HG03439 (cell line): ENCODE data around the gene TBCD.

Source experiments
- ATAC-seq: cut with Tn5 transposase; IDR thresholded peaks from one replicate; pipeline ENCODE4 v1.9.1; 2021; ENCODE audit warnings: mild to moderate bottlenecking, moderate library complexity; ENCODE audit not compliant: unreplicated experiment

Gene TBCD

DNA sequence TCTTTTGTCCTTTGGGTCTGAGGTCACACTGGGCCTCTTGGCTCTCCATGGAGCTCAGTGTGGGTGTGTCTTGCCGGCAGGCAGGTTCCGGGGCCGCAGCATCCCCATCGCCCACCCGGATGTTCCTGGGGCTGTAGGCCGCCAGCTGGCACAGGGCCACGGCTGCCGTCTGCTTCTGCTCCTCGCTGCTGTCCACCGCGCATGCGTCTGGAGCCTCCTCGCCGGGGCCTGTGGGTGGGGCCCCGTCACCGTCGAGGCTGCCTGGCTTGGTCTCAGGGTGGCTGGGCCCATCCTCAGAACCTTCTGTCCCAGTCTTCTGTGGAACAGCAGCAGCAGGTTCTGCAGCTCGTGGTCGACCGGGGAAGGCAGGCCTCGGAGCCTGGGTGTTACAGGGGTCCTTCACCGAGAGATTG, 78.4 kb downstream of the TBCD start:
- no peak for ATAC-seq

DNA sequence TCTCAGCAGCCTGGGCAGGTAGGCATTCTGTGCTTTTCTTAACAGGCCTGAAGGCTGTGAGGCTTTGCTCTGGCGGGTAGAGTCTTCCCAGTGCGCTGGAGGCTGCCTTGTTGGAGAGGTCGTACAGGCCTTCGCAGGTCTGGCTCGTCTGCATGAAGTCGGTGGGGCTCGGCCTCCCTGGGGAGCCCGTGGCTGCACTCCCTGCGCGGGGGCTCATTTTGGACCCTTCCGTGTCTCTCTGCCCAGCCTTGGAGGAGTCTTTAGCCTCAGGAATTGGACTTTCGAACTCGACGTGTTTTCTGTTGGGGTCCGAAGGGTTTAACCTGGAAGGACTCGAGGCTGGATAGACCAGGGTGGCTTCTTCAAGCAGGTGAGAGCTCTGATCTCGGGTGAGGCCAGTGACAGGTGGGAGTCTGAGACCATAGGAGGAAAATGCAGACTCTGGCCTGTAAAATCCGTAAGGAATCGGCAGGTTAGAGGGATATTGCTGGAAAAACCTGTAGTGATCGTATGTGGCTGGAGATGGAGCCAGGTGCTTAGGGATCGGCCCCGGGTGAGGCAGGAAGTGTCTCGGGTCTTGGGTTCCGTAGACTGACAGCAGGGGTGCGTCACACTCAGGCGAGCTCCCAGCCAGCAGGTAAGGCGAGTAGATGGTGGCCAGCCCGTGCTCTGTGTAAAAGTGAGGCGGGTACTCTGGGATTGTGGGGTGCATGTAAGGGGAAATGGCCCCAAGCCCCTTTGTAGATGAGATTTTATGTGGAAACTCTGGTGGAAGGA, 79.4 kb downstream of the TBCD start:
- no peak for ATAC-seq

DNA sequence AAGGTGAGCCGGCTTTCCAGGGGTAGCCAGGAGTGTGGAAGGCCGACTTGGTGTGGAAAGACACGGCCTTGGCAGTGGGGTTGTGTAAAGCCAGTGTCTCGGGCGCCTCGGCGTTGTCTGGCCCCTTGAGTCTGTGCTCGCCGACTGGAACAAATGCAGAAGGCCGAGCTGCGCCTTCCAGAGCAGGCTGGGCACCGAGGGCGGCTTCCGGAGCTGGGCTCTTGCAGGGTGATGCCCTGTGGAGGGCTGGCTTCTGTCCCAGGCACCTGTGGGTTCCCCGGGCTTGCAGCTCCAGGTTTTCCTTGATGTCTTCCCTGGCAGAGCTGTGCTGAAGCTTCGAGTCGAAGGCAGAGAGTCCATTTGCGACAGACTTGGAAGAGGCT, 79.9 kb downstream of the TBCD start:
- no peak for ATAC-seq

DNA sequence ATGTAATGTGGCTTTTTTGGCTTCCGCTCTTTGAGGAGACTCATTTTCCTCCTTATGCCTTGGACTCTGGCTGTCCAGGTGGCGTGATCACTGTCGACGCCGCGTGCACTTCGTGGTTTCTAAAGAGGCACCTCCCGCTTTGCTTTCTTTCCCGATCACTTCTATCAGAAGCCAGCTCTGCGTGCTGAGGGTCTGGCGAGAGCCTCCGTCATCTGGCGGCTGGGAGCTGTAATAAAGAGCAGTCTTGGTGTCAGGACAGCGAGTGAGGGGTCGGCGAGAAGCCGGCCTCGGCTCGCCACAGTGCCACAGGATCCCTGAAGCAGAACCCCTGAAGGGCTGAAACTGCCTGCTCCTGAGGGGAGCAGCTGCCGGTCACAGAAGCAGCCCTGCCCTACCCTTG, 80.5 kb downstream of the TBCD start:
- no peak for ATAC-seq

DNA sequence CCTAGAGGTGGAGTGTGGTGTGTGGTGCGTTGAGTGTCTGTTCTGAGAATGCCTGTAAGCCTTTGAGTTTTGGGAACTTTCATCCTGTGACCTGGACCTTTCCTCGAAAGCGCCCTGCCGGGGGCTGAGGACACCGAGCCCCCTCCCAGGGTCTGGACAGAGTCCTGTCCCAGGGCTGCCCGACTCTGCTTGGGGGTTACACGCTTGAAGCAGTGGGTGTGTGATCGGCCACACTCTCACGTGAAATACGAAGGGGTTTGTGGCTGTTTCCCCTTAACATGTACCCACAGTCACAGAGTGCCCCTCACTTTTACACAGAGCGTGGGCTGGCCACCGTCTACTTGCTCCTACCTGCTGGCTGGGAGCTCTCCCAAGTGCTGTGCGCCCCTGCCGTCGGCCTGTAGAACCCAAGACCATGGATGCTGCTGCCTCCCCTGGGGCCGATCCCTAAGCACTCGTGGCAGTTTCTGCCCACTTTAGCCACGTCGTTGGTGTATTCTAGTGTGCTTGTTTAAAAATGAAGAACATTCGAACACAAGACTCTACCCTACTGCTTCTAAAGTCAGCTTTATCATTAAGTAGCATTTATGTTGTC, 81.1 kb downstream of the TBCD start:
- ATAC-seq = no peak

- ATAC-seq = no peak
Observed at GRCh38 chr17:82835122-82835521, 83.3 kb downstream of the TBCD start.

GRCh38 chr17:82835766-82836512, 84.1 kb downstream of the TBCD start:
- ATAC-seq = no peak

DNA sequence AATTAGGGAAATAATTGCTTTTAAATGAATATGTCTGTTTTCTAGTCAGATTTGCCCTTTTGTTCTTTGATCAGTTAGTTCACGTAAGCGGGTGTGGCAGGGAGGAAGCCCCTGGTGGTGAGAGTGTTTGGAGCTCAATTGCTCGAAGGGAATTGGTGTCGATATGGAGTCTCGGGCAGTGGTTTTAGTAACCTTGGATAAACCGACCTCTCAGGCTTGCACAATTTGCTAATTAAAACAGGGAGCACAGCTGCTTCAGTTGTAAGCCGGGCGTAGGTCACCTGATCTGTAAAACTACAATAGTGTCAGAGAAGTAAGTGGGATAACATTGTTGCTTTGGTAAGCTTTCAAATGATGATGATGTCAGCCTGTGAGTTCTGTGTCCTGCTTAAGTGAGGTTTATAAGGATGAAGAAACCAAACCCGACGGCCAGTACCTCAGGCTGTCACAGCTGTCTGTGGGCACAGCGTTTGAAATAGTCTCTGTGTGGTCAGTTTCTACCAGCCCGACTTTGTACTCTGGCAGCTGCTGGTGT, 85.0 kb downstream of the TBCD start:
- ATAC-seq = no peak

GRCh38 chr17:82837586-82838320, 85.9 kb downstream of the TBCD start:
- no peak for ATAC-seq

DNA sequence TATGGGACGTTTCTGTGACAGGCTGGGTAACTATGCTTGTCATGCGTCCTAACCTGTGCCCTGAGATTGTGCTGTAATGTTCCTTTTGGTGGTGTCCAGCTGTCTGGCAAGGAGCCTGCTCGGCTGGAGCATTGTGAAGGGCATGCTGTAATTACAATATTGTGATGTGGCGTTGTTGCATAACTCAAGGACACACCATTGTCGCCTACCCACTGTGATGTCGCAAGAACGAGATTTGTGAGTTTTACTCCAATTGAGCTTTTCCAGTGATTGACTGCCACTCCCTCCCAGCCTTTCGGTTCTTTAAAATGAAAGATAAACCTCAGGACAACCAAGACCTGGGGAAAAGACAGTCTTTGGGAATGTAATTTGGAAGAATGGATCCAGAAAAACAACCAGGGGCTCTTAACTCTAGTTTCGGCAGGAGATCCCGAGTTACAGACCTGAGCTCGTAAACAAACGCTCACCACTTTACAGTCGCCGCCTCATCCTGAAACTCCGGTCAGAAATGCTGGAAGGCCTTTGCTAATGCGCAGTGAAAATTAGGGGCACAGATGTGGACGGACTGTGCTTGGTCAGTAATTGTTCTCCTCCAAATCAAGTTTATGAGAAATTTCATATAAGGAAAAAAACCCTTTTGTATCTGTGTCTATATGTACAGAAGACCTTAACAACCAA, 86.7 kb downstream of the TBCD start:
- ATAC-seq = no peak

- no peak for ATAC-seq
Observed at GRCh38 chr17:82839617-82840292, 87.9 kb downstream of the TBCD start, which contains the start of gene ZNF750. Gene ZNF750, minus strand, starts transcription at chr17:82840022. Its CDS starts 7,568 bp downstream, at chr17:82832454.

DNA sequence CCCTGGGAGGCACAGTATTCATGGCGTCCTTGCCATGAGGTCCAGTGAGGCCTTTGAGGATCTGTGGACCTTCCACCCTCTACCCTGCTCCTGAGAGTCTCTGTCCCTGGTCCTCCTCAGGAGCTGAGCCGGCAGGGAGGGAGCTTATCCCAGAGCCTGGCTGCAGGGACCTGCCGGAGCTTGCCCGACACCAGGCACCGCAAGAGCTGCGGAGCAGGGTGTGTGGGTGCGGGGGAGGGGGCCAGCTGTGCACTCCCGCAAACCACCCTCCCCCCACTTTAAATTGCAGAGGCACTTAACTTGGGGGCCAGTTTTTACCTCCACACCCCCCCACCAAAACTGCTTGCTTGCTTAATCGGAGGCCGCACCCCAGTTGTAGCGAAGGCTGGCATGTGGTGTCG, 88.6 kb downstream of the TBCD start:
- no peak for ATAC-seq

DNA sequence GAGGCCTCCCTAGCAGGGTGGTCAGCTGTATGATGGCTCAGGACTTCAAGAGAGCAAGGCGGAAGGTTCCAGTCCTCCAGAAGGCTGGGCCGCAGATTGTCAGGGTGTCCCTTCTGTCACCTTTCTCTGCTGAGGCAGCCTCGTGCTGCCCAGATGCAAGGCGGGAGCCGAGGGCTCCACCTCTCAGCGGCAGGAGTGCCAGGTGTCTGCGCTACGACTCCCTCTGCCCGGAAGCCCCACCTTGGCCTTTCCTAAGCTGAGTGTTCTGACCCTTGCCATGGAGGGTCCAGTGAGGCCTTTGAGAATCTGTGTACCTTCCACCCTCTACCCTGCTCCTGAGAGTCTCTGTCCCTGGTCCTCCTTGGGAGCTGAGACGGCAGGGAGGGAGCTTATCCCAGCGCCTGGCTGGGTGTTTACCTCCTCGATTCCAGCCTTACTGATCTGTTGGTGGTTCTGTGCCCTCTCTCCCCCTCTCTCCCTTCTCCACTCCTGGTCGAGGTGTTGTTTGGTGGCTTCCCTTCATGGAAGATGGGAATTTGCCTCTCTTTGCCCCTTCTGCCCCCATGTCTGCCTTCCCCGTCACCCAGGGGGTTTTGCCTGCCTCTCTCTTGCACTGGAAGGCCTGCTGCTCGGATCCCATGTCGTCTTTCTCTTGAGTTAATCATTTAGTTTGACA, 90.2 kb downstream of the TBCD start:
- no peak for ATAC-seq

GRCh38 chr17:82843904-82844680, 92.2 kb downstream of the TBCD start:
- no peak for ATAC-seq

DNA sequence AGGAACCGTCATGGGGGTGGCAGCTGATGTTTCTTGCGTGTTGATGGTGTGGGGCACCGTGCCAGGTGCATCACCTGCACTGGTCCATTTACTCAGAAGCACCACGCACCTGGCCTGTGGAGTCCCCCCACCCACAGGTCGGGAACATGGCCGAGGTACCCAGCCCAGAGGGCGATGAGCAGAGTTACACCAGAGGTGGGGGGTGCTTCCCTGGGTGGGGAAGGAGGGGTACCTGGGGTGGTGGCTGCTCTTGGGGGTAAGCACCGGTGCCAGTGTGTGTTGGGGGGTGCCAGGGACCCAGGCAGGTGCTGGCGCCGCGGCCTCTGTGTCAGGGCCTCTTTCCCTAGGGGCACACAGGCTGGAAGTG, 92.9 kb downstream of the TBCD start:
- ATAC-seq = no peak

GRCh38 chr17:82845163-82845807, 93.4 kb downstream of the TBCD start:
- ATAC-seq = no peak

- no peak for ATAC-seq
Observed at GRCh38 chr17:82846061-82846691, 94.3 kb downstream of the TBCD start.
